Stimulated activated CD8-positive, alpha-beta memory T cell treated with anti-CD3 and anti-CD28 coated beads, Interleukin-15, amount 100 ng/mL, for 4 hours (primary cell): ENCODE measurements around the gene BLNK.

Experiments
- DNase-seq, 2 donors: peaks; one replicate each; pipeline ENCODE4 v3.0.0-alpha.2; 2020; ENCODE audit warnings: low read depth in 2 of 2

Gene BLNK

DNA sequence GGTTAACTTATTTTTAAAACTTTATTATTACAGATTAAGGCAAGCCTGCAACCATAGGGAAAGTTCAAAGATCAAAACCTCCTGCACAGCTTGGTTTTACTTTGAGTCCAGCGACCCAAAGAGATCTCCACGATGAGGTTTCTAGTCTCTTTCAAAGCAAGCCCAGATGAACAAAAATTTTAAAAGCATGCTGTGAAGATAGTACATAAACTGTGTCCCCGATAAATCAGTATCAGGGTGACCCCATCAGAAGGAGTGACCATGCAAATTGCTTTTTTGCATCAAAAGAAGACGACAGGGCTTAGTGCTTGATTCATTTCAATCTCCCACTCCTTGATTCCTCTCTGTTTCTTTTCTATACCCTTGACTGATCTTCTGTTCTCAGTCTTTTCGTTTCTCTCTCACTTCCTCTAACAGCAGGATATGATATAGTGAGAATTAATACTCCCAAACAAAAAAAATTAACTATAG, 16.8 kb upstream of the BLNK start:
- no peak for DNase-seq

DNA sequence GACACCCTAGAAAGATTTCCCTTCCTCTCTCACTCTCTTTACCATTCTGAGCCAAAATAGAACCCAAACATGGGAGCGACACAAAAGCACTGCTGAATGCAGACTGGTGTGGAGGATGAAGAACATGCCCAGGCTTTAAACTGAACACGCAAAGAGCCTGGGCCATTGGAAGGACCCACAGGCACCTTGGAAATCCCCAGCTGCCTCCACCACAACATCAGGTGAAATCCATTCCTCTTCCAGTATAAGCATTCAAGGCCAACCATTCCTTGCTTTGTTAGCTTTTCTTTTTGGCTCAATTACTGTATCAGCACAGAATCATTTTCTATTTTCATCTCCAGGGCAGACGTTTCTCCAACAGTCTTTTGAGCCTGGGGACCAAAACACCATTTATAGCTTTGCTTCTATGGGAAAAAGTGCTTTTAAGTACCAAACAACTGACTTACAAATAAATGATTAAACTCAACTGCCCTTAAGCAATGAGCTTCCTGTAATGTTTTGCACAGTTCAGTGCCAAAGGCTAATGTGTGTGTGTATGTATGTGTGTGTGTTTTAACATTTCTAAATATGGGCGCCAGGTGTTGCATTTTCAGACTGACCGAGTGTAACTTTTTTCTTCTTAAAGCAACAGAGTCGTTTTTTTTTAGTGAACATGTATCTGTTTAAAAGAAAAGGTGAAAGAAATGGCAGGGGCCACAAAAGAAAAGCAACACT, 16.2 kb upstream of the BLNK start:
- DNase-seq, result no peak

DNA sequence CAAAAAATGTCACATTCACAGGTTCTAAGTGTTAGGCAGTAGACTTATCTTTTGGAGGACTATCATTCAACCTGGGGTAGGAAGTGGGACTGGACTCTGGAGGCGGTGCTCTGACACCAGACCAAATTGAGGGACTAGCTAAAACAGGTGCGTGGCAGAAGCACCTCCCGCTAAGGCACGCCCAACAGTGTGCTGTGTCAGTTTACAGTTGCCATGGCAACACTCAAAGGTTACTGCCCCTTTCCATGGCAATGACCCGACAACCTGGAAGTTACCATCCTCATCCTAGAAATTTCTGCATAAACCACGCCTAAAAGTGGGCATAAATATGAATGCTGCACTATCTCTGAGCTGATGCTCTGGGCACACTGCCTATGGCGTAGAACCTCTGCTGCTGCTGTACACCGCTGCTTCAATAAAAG, 14.0 kb upstream of the BLNK start:
- no peak for DNase-seq

DNA sequence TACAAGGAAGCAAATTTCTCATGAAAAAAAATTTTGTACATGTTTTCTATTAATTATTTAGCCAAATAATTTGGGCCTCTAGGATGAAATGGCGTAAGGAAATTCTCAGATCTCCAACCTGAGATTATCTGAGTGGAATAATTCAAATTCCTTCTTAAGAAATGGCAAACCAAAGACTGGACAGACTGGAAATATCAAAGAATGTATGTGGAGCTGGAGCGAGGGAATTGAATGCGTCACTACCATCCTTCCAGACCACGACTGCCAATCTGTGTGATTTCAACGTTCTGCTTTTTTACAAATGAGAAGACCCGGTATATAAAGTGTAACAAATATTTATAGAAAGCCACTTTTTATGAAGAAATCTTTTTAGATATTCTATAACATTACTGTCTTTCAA, 12.4 kb upstream of the BLNK start:
- no peak for DNase-seq

DNA sequence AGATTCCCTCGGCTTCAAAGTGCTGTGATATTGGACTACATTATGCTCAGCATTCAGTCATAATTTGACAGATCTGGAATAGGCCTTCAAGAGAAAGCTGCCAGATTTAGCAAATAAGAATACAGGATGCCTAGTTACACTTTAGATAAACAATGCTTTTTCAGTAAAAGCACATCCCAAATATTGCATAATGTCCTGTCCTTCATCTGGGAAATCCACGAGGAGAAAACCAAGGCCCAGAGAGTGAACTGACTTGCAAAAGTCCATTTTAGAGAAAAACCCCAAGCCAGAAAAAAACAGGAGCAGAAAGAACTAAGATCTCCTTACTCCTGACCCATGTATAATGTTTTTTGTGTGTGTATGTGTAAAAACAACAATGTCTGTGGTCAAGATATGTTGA, 12.0 kb upstream of the BLNK start:
- no peak for DNase-seq

DNA sequence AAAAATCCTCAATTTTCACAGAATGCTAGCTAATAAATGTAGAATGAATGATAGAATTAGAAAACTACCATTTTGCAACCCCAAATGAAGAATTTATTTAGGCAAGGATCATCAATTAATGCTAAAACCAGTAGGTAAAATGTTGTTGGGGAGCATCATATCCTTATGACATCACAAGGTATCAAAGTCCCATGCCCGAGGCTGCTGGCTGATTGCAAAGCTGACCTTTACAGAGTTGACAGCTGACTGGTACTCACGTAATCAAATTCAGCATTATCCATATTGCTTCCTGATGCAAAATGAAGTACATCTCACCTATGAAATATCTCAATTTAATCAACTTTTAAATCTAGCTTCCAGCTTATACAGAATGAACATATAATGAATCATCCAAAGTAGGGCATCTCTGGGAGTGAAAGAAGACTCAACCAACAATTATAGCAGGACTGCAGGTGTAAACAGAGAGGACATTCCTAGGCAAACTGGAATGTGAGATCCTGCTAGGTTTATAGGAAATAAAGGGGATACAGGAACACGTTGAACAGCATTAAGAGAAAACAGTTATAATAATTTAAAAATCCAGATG, 10.2 kb upstream of the BLNK start:
- no peak for DNase-seq

DNA sequence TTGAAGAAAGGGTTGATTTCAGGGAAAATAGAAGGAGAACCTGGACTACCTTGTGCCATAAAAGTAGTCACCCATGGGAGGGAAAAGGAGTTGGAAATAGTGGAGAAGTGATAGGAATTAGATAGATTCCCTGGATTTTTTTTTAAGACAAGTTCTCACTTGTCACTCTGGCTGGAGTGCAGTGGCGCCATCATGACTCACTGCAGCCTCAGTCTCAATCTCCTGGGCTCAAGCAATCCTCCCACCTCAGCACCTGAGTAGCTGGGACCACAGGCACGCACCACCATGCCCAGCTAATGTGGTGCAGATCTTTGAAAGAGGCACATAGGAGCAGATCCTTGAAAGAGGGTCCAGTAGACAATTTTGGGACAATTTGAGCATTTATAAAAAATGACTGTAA, 9.5 kb upstream of the BLNK start:
- no peak for DNase-seq

DNA sequence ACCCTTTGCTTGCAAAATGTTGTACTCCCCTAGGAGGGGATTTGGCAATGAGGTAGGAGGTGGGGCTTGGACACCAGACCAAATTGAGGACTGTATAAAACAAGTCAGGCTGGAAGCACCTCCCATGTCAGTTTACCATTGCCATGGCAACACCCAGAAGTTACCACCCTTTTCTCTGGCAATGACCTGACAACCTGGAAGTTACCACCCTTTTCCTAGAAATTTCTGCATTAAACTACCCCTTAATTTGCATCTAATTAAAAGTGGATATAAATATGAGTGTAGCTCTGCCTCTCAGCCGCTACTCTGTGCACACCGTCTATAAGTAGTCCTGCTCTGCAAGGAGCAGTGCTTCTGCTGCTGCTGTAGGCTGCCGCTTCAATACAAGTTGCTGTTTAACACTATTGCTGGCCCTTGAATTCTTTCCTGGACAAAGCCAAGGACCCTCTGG, 7.8 kb upstream of the BLNK start:
- no peak for DNase-seq

DNA sequence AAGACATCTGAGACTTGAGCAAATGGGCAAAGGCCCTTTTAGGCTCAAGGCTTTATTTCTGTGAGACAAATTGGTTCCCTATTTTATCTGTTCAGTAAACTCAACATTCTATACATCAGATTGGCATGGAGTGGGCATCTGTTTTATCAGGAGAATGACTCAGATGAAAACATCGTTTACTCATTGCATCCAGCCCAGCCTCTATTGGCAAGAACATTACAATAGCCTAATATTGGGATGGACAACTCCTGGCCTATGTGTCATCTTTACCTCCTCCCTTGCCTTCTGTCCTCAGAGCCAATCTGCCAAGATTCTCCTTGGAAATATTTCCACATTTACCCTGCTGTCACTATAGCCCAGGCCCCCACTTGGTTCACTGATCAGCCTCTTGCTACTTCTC, 5.5 kb upstream of the BLNK start:
- no peak for DNase-seq

DNA sequence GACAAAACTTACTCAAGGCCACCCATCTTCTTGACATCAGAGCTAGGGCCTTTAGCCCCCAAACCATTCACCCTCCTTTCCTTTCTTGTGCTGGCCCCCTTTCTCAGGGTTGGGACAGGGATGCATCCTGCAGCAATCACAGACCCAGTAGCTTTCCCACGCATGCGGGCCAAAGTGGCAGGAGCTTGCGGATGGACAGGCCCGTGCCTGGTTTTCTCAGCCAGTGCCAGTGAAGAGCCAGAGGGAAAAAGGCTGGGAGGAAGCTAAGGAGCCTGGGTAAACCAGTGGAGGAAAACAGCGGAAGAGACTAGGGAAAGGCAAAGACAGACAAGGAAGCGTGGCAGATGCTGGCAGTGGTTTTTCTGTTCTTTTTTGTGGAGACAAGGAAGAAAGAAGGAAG, 5.1 kb upstream of the BLNK start:
- DNase-seq, result no peak

DNA sequence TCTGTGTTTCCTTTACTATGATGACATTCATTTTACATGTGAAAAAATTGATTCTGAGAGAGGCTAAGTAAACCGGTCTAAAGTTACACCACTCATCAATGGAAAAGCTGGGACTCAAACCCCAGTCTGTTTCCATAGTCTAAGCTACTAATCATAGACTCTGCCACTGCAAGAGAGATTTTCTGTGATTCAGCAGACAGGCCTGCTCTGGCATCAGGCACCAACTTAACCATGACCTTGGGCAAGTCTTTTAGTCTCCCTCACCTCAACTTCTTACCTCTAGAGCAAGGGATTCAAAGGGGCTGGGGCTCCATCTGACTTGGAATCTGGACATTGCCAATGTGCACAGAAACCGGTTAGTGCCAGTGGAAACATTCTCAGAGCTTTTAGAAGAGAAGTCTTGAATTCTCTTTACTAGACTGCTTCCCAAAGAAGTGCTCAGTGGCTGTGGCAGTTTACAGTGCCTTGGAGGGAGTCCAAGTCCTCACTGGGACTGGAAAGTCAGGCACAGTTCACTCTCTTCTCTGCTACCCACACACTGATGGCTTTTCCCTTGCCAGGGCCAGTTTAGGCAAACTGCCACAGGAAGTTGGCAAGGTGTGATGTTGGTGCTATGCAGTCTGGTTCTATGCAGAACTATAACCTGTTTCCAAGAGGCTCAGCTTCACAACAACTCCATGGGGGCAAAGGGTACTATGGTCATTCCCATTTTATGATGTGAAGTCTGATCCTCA, 4.5 kb upstream of the BLNK start:
- DNase-seq, result no peak

DNA sequence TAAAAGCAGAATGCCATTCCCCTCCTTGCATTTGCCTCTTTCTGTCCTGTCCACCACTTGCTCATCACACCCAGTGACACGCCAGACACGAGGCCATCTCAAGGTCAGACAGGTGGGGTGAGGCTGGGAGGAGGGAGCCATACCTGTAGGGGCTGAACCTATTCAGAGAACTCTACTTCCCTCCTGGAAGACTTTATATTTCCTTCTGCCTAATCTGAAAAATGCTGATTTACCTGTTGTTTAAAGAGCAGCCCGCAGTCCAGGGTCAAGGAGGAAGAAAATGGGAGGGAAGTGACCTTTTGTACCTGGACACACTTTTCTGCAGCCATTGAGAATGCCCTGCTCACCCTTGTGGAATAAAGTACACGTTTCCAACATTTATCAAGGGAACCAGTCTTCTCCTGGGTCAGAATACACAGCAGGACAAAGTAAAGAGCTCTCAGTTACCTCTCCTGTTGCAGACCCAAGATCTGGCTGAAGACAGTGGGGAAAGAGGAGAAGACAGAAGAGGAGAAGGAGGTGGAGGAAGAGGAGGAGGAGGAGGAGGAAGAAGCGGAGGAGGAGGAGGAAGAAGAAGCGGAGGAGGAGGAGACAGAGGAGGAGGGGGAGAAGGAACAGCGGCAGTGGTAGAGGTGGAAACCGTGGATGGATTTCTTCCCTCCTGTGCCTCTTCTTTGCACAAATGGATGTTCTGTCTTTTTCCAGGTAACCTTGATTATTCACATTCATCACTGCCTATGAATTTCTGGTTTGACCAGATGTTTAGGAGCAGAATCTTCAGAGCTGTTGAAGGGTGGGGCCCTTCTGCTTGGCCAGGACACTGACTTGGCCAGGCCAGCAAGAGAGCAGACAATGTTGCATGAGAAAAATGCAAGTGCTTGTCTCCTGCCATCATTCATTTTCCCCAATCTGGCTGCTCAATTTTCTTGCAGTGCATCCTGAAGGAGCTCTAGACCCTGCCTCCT, 1.2 kb upstream of the BLNK start:
- DNase-seq, result no peak

DNA sequence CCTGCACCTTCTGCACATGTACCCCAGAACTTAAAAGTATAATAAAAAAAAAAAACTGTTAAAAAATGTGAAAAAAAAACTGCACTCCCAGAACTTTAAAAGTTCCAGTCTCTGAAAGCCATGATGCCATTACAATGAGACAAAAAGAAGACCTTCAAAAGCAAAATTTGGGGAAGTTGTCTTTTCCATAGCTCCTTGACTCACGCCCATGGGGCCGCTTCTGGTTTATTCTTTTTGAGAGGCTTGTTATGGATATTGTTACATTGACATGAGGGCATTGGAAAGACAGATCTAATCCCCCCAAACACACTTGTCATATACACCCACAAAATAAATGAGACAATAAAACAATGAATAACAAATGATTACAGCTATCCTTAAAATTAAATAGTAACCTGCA, 798 bp downstream of the BLNK start:
- DNase-seq, result no peak

DNA sequence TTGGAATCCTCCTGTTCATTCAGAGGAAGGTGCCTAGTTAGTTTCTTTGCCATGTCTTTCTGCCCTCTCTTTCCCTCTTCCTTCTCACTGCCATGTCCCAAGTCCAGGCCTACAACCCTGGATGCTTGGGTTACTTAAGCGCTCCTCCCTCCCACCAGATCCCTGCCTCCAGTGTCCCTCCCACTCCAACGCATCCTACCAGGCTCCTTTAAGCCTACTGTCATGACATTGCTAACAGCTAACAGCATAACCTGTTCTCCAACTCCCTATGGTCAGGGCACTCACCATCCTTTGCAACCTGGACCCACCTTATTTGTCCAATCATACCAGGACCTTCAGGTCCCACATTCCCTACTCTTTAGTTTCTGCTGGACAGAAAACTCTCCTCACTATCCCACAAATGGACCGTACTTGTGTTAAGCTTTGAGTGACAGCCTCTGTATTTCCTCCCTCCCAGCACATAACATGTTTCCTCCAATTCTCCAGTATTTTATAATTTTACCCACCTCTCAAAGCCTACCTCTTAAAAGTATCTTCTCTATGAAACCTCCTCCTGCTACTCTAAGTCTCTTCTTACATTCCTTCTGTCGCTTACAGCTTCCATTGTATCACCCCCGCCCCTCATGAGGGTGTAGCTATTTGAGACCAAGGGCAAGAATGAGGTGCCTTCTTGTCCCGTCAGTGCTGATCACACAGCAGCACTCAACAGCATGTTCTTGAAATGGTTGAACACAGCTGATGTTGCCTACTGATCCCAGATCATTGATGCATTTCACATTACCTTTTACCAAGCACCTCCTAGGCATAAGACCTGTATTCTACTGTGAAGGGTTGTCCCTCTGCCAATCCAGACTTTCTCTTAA, 1.7 kb downstream of the BLNK start:
- no peak for DNase-seq

DNA sequence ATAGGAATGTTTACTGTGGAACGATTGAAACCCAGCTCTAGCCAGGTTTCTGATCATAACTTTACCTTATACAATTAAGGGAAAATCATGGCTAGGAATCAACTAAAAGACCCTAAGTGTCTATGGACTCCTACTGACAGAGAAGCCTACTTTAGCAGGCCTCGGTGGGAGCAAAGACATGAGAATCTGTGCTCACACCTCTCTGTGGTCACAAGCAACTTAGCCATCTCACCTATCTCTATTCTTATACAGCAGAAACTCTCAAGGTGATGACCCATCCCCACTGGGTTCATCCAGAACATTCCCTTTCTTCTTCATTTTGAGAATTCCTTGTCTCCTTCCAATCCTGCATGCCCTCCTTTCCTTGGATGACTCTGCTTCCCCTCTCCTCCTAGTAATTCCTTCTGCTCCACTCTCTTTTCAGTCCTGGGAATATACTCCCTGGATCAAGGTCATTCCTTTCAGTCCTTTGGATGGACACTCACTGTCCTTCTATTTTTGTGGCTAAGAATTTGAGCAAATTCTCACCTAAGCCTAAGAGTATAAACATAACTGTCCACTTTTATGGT, 2.9 kb downstream of the BLNK start:
- DNase-seq, result no peak

DNA sequence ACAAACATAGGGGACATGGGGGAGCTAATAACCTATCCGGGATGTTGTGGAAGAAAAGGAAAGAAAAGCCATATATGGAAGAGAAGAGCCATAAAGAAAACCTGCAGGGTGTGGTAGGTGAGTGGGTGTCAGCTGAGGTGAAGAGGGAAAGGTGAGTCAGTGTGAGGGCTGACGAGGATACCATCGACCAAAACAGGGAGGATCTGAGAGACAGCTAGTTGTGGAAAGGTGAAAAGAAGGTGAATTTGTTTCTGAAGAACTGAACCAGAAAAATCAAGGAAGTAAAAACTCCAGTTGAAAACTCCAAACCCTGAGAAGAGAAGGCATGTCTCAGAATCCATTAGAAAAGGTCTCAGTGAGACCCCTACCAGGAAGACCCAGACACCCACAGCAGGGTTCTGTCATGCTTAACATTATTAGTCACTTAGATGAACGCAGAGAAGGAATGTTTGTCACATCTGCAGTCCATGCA, 4.1 kb downstream of the BLNK start:
- no peak for DNase-seq

DNA sequence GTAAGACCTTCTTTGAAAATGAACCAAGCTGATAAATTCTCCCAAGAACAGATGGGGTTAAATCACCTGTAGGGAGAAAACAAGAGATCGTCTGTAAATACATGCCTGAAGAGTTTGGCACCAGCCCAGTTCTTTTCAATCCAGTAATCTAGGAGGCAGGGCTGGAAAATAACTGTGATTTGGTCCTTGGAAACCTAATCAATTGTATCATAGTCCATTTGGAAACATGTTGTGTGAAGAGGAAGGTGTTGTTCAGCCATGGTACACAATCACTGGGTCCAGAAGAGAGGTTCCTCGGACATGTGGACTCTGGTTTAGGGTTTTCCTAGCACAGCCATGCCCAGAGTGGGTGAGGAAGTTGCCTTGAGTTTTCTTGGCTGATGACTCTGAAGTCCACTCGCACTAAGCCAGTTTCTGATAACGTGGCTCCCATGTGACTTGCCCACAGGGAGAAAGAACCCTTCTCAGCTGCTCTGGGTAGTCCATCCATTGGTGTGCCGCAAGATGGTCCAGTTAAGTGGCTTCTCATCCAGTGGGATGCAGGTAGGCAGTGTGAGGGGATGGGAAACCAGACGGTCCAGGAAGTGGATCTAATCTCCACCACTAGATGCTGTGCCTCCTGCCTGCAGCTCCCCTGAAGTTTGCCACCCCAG, 5.1 kb downstream of the BLNK start:
- no peak for DNase-seq

DNA sequence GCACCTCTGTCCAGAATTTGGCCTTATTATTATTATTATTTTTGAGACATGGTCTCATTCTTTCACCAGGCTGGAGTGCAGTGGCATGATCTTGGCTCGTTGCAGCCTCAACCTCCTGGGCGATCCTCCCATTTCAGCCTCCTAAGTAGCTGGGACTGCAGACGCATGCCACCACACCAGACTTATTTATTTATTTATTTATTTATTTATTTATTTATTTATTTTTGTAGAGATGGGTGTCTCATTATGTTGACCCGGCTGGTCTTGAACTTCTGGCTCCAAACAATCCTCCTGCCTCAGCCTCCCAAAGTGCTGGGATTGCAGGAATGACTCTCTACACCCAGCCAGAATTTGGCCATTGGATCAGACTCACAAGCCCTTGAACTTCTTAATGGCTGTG, 6.4 kb downstream of the BLNK start:
- no peak for DNase-seq

DNA sequence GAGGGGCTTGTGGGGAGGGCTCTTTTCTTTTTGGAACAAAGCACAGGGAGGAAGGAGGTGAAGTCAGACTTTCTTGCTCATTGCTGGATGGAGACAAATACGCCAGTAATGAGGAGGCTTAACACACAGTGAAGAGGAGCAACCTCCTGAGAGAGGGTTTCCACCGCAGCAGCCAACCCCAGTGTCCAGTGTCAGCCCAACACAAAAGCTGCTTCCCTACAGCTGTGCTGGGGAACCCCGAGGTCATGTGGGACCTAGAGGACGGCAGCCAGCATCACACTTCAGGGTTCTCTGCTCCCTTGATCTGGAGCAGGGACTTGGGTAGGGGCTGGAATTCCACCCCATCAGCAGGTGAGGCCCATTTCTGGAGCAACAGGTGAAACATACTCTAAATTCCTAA, 7.7 kb downstream of the BLNK start:
- no peak for DNase-seq

DNA sequence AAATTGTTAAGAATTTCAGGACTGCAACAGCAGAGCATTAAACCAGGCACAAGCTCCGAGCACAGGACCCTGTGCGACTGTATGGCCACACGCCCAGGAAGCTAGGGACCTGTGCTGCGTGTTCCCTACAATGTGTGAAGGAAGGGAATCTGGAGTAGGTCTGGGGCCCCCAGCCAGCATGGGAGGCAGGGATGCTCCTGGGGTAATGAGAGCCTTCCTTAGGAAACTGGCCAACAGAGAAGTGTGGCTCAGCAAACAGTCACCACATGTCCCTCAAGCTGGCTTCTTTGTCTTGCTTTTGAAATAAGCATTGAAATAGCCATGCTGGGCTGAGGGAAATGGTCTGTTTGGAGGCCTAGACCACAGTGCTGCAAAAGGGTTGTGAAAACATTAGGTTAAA, 8.2 kb downstream of the BLNK start:
- no peak for DNase-seq
